Measurements from ENCODE around the gene PPP1R15B. TPM values are rescaled to one million over a fixed set of nuclear protein-coding genes. Genes with fewer than 3 reads are reported as not detected.

PPP1R15B gene
- total RNA-seq, 1 donor = 30.3 TPM

- TF ChIP-seq CTCF (IDR thresholded peaks at IDR 0.05; ENCODE audit: insufficient read depth, low read length) = no peak
- no peak overlapping the region for H3K4me3 ChIP-seq (ENCODE audit: low read depth, low read length)
- DNase-seq (ENCODE audit: low read depth) = no peak
These were observed 51.3 kb downstream of the PPP1R15B start for GRCh38 chr1:204360314-204360713.

- TF ChIP-seq CTCF (IDR thresholded peaks at IDR 0.05; ENCODE audit: insufficient read depth, low read length) = peak; percentile 59
- peak; percentile 67 for DNase-seq (ENCODE audit: low read depth)
- H3K4me3 ChIP-seq (ENCODE audit: low read depth, low read length) = no peak within 1 kb of the TSS
These were observed 52.0 kb downstream of the PPP1R15B start, which contains the start of gene PLEKHA6 for GRCh38 chr1:204359474-204360255. PLEKHA6 (minus strand) TSS chr1:204359929; CDS start chr1:204273727, 86,202 bp downstream.

GRCh38 chr1:204359131-204359473, 52.5 kb downstream of the PPP1R15B start:
- no peak overlapping the region for H3K4me3 ChIP-seq (ENCODE audit: low read depth, low read length)
- no peak for TF ChIP-seq CTCF (IDR thresholded peaks at IDR 0.05; ENCODE audit: insufficient read depth, low read length)
- DNase-seq (ENCODE audit: low read depth) = no peak

- no peak for DNase-seq (ENCODE audit: low read depth)
- TF ChIP-seq CTCF (IDR thresholded peaks at IDR 0.05; ENCODE audit: insufficient read depth, low read length) = no peak
- no peak overlapping the region for H3K4me3 ChIP-seq (ENCODE audit: low read depth, low read length)
These were observed 53.0 kb downstream of the PPP1R15B start for GRCh38 chr1:204358605-204359004.

GRCh38 chr1:204357551-204358490, 53.8 kb downstream of the PPP1R15B start:
- TF ChIP-seq CTCF (IDR thresholded peaks at IDR 0.05; ENCODE audit: insufficient read depth, low read length) = peak; percentile 10
- H3K4me3 ChIP-seq (ENCODE audit: low read depth, low read length) = no peak overlapping the region

GRCh38 chr1:204356997-204357396, 54.6 kb downstream of the PPP1R15B start:
- DNase-seq (ENCODE audit: low read depth) = no peak
- H3K4me3 ChIP-seq (ENCODE audit: low read depth, low read length) = no peak overlapping the region
- TF ChIP-seq CTCF (IDR thresholded peaks at IDR 0.05; ENCODE audit: insufficient read depth, low read length) = no peak

More at GRCh38 chr1:204357551-204358490, 53.8 kb downstream of the PPP1R15B start:
- DNase-seq (ENCODE audit: low read depth) = peak; percentile 36
